H1 (cell line): ENCODE results near the gene OR52A5. TPM values are rescaled to one million over a fixed set of nuclear protein-coding genes. Genes with fewer than 3 reads are reported as not detected.

Experiments
- CTCF ChIA-PET: fragments of 300-600 bp; sonication (Branson Sonifier 250); formaldehyde crosslinking; loops from one replicate; lab custom pipeline; 2021; ENCODE audit not compliant: partially characterized antibody; lab: Charles Lee
- POLR2A ChIA-PET: fragments of 300-600 bp; sonication (Branson Sonifier 250); formaldehyde crosslinking; loops from one replicate; lab custom pipeline; 2021; ENCODE audit warnings: inconsistent platforms; ENCODE audit not compliant: partially characterized antibody; lab: Charles Lee
- DNase-seq, 2 experiments: peaks; one replicate each; pipeline versions ENCODE4 v3.0.0 to v3.0.0-alpha.2; 2010 to 2022; ENCODE audit warnings: low spot score in 2 of 2, low read depth in 1 of 2, mixed read lengths in 1 of 2
- FAIRE-seq: peaks from 2 replicates; lab custom pipeline; 2011; peaks lifted over from hg19 to GRCh38; lab: Jason Lieb, UNC
- H2AFZ ChIP-seq: 2 replicates; pipeline ENCODE4 v1.8.1; 2012; ENCODE audit warnings: low read length, inconsistent platforms
- H2AK5ac ChIP-seq: 2 replicates; pipeline ENCODE4 v1.6.1; 2013; ENCODE audit warnings: low read depth, low read length
- H2BK120ac ChIP-seq: replicated peaks from 2 replicates; pipeline ENCODE3; 2013; ENCODE audit warnings: low read depth, low read length, inconsistent platforms
- H2BK12ac ChIP-seq: 2 replicates; pipeline ENCODE4 v1.6.1; 2013; ENCODE audit warnings: low read depth, low read length
- H2BK15ac ChIP-seq: 2 replicates; pipeline ENCODE4 v1.6.1; 2013; ENCODE audit warnings: low read length
- H2BK20ac ChIP-seq: 2 replicates; pipeline ENCODE4 v1.6.1; 2013; ENCODE audit warnings: low read length
- H2BK5ac ChIP-seq: 2 replicates; pipeline ENCODE4 v1.6.1; 2013; ENCODE audit warnings: low read depth, low read length
- H3K14ac ChIP-seq: 2 replicates; pipeline ENCODE4 v1.6.1; 2013; ENCODE audit warnings: inconsistent platforms; ENCODE audit not compliant: insufficient read length
- H3K18ac ChIP-seq: 2 replicates; pipeline ENCODE4 v1.6.1; 2013; ENCODE audit warnings: low read length; ENCODE audit errors: extremely low read depth
- H3K23ac ChIP-seq: 2 replicates; pipeline ENCODE4 v1.6.1; 2013; ENCODE audit warnings: inconsistent platforms; ENCODE audit not compliant: insufficient read length
- H3K23me2 ChIP-seq: 2 replicates; pipeline ENCODE4 v1.6.1; 2013; ENCODE audit warnings: low read depth, low read length
- H3K27ac ChIP-seq: 2 replicates; pipeline ENCODE4 v1.6.1; 2011; ENCODE audit warnings: low read depth, low read length, inconsistent platforms
- H3K27me3 ChIP-seq, 4 experiments: replicated peaks in 1 of 4; 1 replicate in 1 of 4; 2 replicates in 3 of 4; pipeline versions ENCODE4 v1.6.1 to v1.8.1; 2011 to 2013; ENCODE audit warnings: low read length in 3 of 4, mild to moderate bottlenecking in 3 of 4, inconsistent platforms in 2 of 4, mixed read lengths in 2 of 4, moderate library complexity in 1 of 4; ENCODE audit not compliant: control insufficient read depth in 3 of 4, insufficient read depth in 3 of 4; ENCODE audit errors: extremely low read depth in 1 of 4
- H3K36me3 ChIP-seq, 4 experiments: 2 replicates each; pipeline versions ENCODE4 v1.6.1 to v1.8.1; 2011 to 2013; ENCODE audit warnings: mild to moderate bottlenecking in 4 of 4, low read length in 3 of 4, moderate library complexity in 2 of 4, control low read depth in 1 of 4, inconsistent platforms in 1 of 4; ENCODE audit not compliant: insufficient read depth in 4 of 4, control insufficient read depth in 2 of 4
- H3K4ac ChIP-seq: replicated peaks from 2 replicates; pipeline ENCODE3; 2013; ENCODE audit warnings: low read length, low read depth, mixed read lengths, inconsistent platforms; ENCODE audit not compliant: insufficient read length
- H3K4me1 ChIP-seq, 4 experiments: replicated peaks in 1 of 4; 1 replicate in 1 of 4; 2 replicates in 3 of 4; pipeline versions ENCODE4 v1.6.1 to v1.8.1; 2011 to 2013; ENCODE audit warnings: low read length in 3 of 4, inconsistent platforms in 2 of 4, mixed read lengths in 1 of 4; ENCODE audit not compliant: insufficient read depth in 4 of 4, control insufficient read depth in 3 of 4
- H3K4me2 ChIP-seq, 2 experiments: 2 replicates each; pipeline versions ENCODE4 v1.6.1 to v1.8.1; 2011 to 2013; ENCODE audit warnings: low read depth in 2 of 2, low read length in 2 of 2, control low read depth in 1 of 2, inconsistent platforms in 1 of 2, mild to moderate bottlenecking in 1 of 2; ENCODE audit not compliant: insufficient read depth in 1 of 2
- H3K4me3 ChIP-seq, 4 experiments: fragments of 200-600, 300-600 bp in 1 of 4; sonication (generic), shearing (Covaris generic), sonication (Bioruptor Twin) in 1 of 4; 2 replicates each; pipeline versions ENCODE4 v1.5.1 to v1.8.1; 2011 to 2016; ENCODE audit warnings: low read length in 4 of 4, low read depth in 3 of 4, control low read depth in 2 of 4, inconsistent platforms in 2 of 4, mild to moderate bottlenecking in 2 of 4, mixed read lengths in 1 of 4, moderate library complexity in 1 of 4; ENCODE audit not compliant: insufficient read depth in 2 of 4; ENCODE audit errors: extremely low read depth in 1 of 4
- H3K56ac ChIP-seq: replicated peaks from 2 replicates; pipeline ENCODE3; 2013; ENCODE audit warnings: low read depth, mild to moderate bottlenecking, mixed read lengths, low read length, inconsistent platforms; ENCODE audit not compliant: insufficient read length
- H3K79me1 ChIP-seq: 2 replicates; pipeline ENCODE4 v1.6.1; 2013; ENCODE audit warnings: low read depth, low read length, control low read depth
- H3K79me2 ChIP-seq, 2 experiments: 2 replicates each; pipeline versions ENCODE4 v1.6.1 to v1.8.1; 2012 to 2013; ENCODE audit warnings: low read length in 2 of 2, mild to moderate bottlenecking in 2 of 2, inconsistent platforms in 1 of 2; ENCODE audit not compliant: insufficient read depth in 2 of 2, control insufficient read depth in 1 of 2
- H3K9ac ChIP-seq, 4 experiments: replicated peaks in 1 of 4; 1 replicate in 1 of 4; 2 replicates in 3 of 4; pipeline versions ENCODE4 v1.6.1 to v1.8.1; 2011 to 2013; ENCODE audit warnings: low read depth in 3 of 4, low read length in 3 of 4, control low read depth in 2 of 4, mild to moderate bottlenecking in 2 of 4, moderate library complexity in 2 of 4, inconsistent platforms in 1 of 4; ENCODE audit errors: extremely low read depth in 1 of 4
- H3K9me3 ChIP-seq, 2 experiments: 2 replicates each; pipeline versions ENCODE4 v1.6.1 to v1.8.1; 2012 to 2013; ENCODE audit warnings: mild to moderate bottlenecking in 2 of 2, moderate library complexity in 2 of 2, control low read depth in 1 of 2, inconsistent platforms in 1 of 2, low read depth in 1 of 2, low read length in 1 of 2, mixed read lengths in 1 of 2; ENCODE audit not compliant: insufficient read depth in 2 of 2
- H4K20me1 ChIP-seq, 2 experiments: replicated peaks in 1 of 2; 2 replicates each; pipeline versions ENCODE3 to v1.8.1; 2011 to 2013; ENCODE audit warnings: inconsistent platforms in 2 of 2, low read length in 2 of 2, mild to moderate bottlenecking in 1 of 2; ENCODE audit not compliant: insufficient read depth in 2 of 2, control insufficient read depth in 1 of 2
- H4K5ac ChIP-seq: 2 replicates; pipeline ENCODE4 v1.6.1; 2013; ENCODE audit warnings: low read length, low read depth, mixed read lengths, inconsistent platforms; ENCODE audit not compliant: insufficient read length
- H4K8ac ChIP-seq: 2 replicates; pipeline ENCODE4 v1.8.0; 2013; ENCODE audit warnings: mild to moderate bottlenecking, moderate library complexity, low read length, inconsistent platforms; ENCODE audit not compliant: insufficient read depth; ENCODE audit errors: extremely low read depth
- H4K91ac ChIP-seq: replicated peaks from 2 replicates; pipeline ENCODE3; 2013; ENCODE audit warnings: low read length, mixed read lengths, inconsistent platforms; ENCODE audit not compliant: insufficient read length
- BCL11A ChIP-seq, 2 experiments: IDR thresholded peaks; one replicate each; pipeline ENCODE4 v1.6.1; 2011; ENCODE audit warnings: low read depth in 2 of 2, low read length in 2 of 2, mild to moderate bottlenecking in 2 of 2
- BRCA1 ChIP-seq: IDR thresholded peaks from 2 replicates; pipeline ENCODE4 v1.6.1; 2012; ENCODE audit warnings: low read depth, low read length, improper control_type of control experiment
- CHD2 ChIP-seq: IDR thresholded peaks from 2 replicates; pipeline ENCODE4 v1.6.1; 2012; ENCODE audit warnings: low read length, improper control_type of control experiment
- EP300 ChIP-seq, 2 experiments: IDR thresholded peaks; 1 replicate in 1 of 2; 2 replicates in 1 of 2; pipeline ENCODE4 v1.6.1; 2011 to 2012; ENCODE audit warnings: low read depth in 2 of 2, low read length in 2 of 2, mild to moderate bottlenecking in 2 of 2, borderline replicate concordance in 1 of 2, inconsistent platforms in 1 of 2, moderate library complexity in 1 of 2
- MAFK ChIP-seq: IDR thresholded peaks from 2 replicates; pipeline ENCODE4 v1.6.1; 2012; ENCODE audit warnings: low read depth, mild to moderate bottlenecking, improper control_type of control experiment, low read length
- POLR2A ChIP-seq, 2 experiments: IDR thresholded peaks; 1 replicate in 1 of 2; 2 replicates in 1 of 2; pipeline ENCODE4 v1.6.1; 2011; ENCODE audit warnings: low read depth in 2 of 2, low read length in 2 of 2, mild to moderate bottlenecking in 2 of 2; ENCODE audit errors: control extremely low read depth in 1 of 2
- POLR2AphosphoS5 ChIP-seq: IDR thresholded peaks from 2 replicates; pipeline ENCODE4 v1.6.1; 2011; ENCODE audit warnings: low read depth, low read length
- RFX5 ChIP-seq: IDR thresholded peaks from 2 replicates; pipeline ENCODE4 v1.6.1; 2011; ENCODE audit warnings: low read depth, low read length, improper control_type of control experiment, borderline replicate concordance
- RNF2 ChIP-seq: fragments of 200-900, 300-1000 bp; sonication (generic); IDR thresholded peaks from 2 replicates; pipeline ENCODE4 v1.7.1; 2016; ENCODE audit warnings: borderline replicate concordance, low read depth, mild to moderate bottlenecking, antibody characterized with exemption, low read length; ENCODE audit not compliant: poor library complexity, severe bottlenecking; ENCODE audit errors: missing control alignments
- SIX5 ChIP-seq: IDR thresholded peaks from 2 replicates; pipeline ENCODE4 v1.6.1; 2011; ENCODE audit warnings: mild to moderate bottlenecking, low read depth, low read length
- SP1 ChIP-seq: IDR thresholded peaks from 2 replicates; pipeline ENCODE4 v1.6.1; 2011; ENCODE audit warnings: low read depth, low read length
- SRF ChIP-seq: IDR thresholded peaks from 2 replicates; pipeline ENCODE4 v1.6.1; 2011; ENCODE audit warnings: mild to moderate bottlenecking, low read depth, low read length, moderate library complexity
- TAF1 ChIP-seq: IDR thresholded peaks from 2 replicates; pipeline ENCODE4 v1.6.1; 2011; ENCODE audit warnings: mild to moderate bottlenecking, low read depth, low read length
- TEAD4 ChIP-seq: IDR thresholded peaks from 2 replicates; pipeline ENCODE4 v1.6.1; 2012; ENCODE audit warnings: low read depth, low read length, inconsistent platforms, mixed read lengths
- WGBS, 2 experiments: shearing (Covaris generic) in 1 of 2; methylation state at CpG; one replicate each; pipeline versions ENCODE4 v1.1.6 to v1.1.7; 2013 to 2015; ENCODE audit warnings: low lambda C conversion rate in 2 of 2, mixed read lengths in 2 of 2, inconsistent platforms in 1 of 2, low coverage in 1 of 2, missing lambda C conversion rate in 1 of 2; ENCODE audit not compliant: insufficient replicate concordance in 2 of 2, insufficient coverage in 1 of 2, insufficient read length in 1 of 2; ENCODE audit errors: extremely low coverage in 1 of 2, missing lambda C conversion rate in 1 of 2; 5-methylcytosine and 5-hydroxymethylcytosine counted together
- polyA plus RNA-seq, 7 experiments: library from polyadenylated mRNA; depleted of rRNA in 3 of 7; stranded (reverse) in 5 of 7; unstranded in 2 of 7; fragments of >200 nt in 5 of 7; fragments of 200-250 nt in 2 of 7; gene quantifications; 1 replicate in 5 of 7; 2 replicates in 1 of 7; 4 replicates in 1 of 7; pipeline versions ENCODE4 v1.2.1 to v1.2.3, GENCODE V29; 2011 to 2013; ENCODE audit warnings: missing spikeins in 2 of 7, mixed read lengths in 2 of 7
- total RNA-seq: library from RNA; stranded (reverse); fragmentation: NEBNext Ultra II Directional; extraction: Animal tissue kit (Norgen Biotek cat#: 25700); gene quantifications from 2 replicates; pipeline ENCODE4 v1.2.1, GENCODE V29; 2021

The OR52A5 gene
- total and polyA plus RNA-seq, 2 of the 8 experiments (the other 6 are each of a cell fraction or from before 2014, with no cell fraction given), result 0.02 to 0.11 TPM

- no peak overlapping the region for H3K4ac ChIP-seq
- ChIA-PET POLR2A (no interaction called here), CTCF (interaction anchor here (0.6 to 3.4 kb wide), 16 partner anchors 12 to 660 kb away, joined by 3 to 24 read pairs (median 5); partner anchors contain the start of gene OR51V1)
- H3K9ac ChIP-seq, result no peak overlapping the region
- no peak overlapping the region for H4K91ac ChIP-seq
- DNase-seq (no peak), FAIRE-seq (no peak)
- H2BK12ac ChIP-seq, result no peak overlapping the region
- no peak overlapping the region for H2BK15ac ChIP-seq
- H3K36me3 ChIP-seq, result no peaks in the 10 kb centered on the region
- no peaks in the 10 kb centered on the region for H4K20me1 ChIP-seq
- no peak overlapping the region for H2BK20ac ChIP-seq
- no peak overlapping the region for H3K27ac ChIP-seq
- H2BK120ac ChIP-seq, result no peak overlapping the region
- 0 out of 2 replicates have a peak overlapping the region, but pooled peaks have one; percentile 2 for H2AFZ ChIP-seq
- H4K5ac ChIP-seq, result no peak overlapping the region
- H2BK5ac ChIP-seq, result no peak overlapping the region
- no peaks in the 10 kb centered on the region for H3K79me1 ChIP-seq
- H3K4me1 ChIP-seq, result no peaks in the 10 kb centered on the region
- H3K23me2 ChIP-seq, result no peaks in the 10 kb centered on the region
- no peak overlapping the region for H3K18ac ChIP-seq
- H3K9me3 ChIP-seq, result no peaks in the 10 kb centered on the region
- peaks cover 0 to 1% (median 0%) of the 10 kb centered on the region in 4 experiments; a peak in 1 of 7 replicates for H3K27me3 ChIP-seq
- WGBS, 2 experiments, result 89% methylated on average over 4 of the region's 4 CpGs; no CpG with 5 or more reads in 1 of the 2 experiments
- H3K14ac ChIP-seq, result no peak overlapping the region
- no peak overlapping the region for H3K23ac ChIP-seq
- no peak overlapping the region for H4K8ac ChIP-seq
- no peak overlapping the region for H3K56ac ChIP-seq
- H3K4me2 ChIP-seq, result no peak overlapping the region
- H2AK5ac ChIP-seq, result no peak overlapping the region
- no peak overlapping the region for H3K4me3 ChIP-seq
- no peaks in the 10 kb centered on the region for H3K79me2 ChIP-seq
- TF ChIP-seq EP300 (IDR thresholded peaks at IDR 0.05; ENCODE audit: borderline replicate concordance in 1 of 2, low read depth in 2 of 2, low read length in 2 of 2) (no peak), MAFK (no peak), SIX5 (no peak), TEAD4 (no peak), SP1 (no peak), POLR2A (IDR thresholded peaks at IDR 0.05; ENCODE audit: control extremely low read depth in 1 of 2, low read depth in 2 of 2, low read length in 2 of 2) (no peak), SRF (no peak), BRCA1 (no peak), RFX5 (no peak), TAF1 (no peak), BCL11A (IDR thresholded peaks at IDR 0.05; ENCODE audit: low read depth in 2 of 2, low read length in 2 of 2) (no peak), RNF2 (no peak), POLR2AphosphoS5 (no peak), CHD2 (no peak)
Measured at GRCh38 chr11:5124891-5125620, 13.1 kb downstream of the OR52A5 start.
